GM08714 (cell line): ENCODE results near the gene DUSP5.

Source experiments
- H3K4me3 ChIP-seq: fragments of 200-500 bp; sonication (Bioruptor generic); 2 replicates; pipeline ENCODE4 v1.5.1; 2014; ENCODE audit warnings: mild to moderate bottlenecking, low read length, inconsistent platforms
- ZNF274 ChIP-seq: IDR thresholded peaks from 2 replicates; pipeline ENCODE4 v1.6.1; 2012; ENCODE audit warnings: mild to moderate bottlenecking, low read depth, low read length

DUSP5 gene

DNA sequence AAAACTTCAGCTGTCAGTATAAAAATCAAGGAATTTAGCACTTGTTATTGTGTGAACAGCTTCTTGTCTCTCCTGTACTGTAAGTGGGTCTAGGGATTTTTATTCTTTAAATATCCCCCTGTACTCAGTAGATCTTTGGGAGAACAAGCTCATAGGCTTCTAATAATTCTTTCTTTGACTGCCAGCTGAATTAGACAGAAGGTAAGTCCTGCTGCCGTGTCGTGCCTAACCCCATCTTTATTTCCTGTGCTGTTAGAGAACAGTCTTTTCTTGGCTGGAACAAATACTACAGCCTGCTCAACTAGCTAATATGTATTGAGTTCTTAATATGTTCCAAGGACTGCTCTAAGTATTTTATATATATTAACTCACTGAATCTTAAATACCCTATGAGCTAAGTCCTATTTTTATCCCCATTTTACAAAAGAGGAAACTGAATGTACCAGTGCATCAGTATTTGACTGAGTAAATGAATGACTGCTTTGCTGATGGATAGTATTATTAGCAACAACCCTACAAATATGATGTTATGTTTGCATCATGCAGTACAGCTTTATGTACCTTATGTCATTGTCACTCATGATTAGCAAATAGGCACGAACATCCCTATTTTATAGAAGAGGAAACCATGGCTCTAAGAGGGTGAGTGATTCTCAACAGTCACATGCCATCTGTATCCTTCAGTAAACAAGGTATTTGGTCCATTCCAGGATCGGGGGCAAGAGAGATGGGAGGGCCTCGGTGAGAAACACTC, 5.5 kb upstream of the DUSP5 start:
- TF ChIP-seq ZNF274, result no peak
- no peak overlapping the region for H3K4me3 ChIP-seq

DNA sequence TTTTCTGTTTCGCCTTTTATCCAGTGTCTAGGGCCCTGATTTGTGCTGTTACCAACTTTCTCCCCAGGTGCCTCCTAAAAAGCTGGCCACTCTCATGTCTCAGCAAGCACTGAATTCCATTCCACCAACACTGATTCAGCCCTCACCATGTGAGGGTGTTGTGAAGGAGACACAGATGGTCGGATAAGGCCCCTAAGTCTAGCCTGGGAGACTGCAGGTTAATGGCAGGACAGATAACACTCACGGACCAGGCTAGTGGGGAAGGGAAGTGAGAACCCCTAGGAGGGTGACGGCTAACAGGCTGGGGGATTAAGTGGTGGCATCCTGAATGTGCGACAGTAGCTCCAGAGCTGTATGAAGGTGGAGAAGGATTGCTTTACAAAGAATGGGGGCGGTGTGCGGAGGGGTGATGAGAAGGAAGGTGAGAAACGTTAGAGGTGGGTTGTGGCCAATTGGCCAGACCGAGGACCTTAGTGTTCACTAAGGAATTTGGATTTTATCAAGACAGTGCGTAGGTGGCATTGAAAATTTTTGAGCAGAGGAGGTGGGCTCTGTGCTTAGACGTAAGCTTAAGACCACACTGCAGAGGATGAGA, 3.8 kb upstream of the DUSP5 start:
- no peak overlapping the region for H3K4me3 ChIP-seq
- TF ChIP-seq ZNF274, result no peak

DNA sequence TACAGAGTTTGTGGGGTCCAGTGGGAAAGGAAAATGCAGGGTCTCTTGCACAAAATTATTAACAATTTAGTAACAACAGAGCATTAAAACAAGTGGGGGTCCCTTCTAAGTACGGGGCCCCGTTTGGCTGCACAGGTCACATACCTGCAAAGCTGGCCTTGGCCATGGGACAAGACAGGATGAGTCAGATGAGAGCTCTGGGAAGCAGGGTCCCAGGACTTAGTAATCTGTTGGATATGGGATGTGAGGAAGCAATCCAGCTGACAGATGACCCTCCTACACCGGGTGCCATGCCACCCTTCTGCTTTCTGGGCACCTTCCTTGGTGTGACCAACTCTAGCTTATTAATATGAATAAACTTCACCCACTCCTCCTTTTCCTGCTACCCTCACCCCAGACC, 3.2 kb upstream of the DUSP5 start:
- no peak for TF ChIP-seq ZNF274
- H3K4me3 ChIP-seq, result no peak overlapping the region

DNA sequence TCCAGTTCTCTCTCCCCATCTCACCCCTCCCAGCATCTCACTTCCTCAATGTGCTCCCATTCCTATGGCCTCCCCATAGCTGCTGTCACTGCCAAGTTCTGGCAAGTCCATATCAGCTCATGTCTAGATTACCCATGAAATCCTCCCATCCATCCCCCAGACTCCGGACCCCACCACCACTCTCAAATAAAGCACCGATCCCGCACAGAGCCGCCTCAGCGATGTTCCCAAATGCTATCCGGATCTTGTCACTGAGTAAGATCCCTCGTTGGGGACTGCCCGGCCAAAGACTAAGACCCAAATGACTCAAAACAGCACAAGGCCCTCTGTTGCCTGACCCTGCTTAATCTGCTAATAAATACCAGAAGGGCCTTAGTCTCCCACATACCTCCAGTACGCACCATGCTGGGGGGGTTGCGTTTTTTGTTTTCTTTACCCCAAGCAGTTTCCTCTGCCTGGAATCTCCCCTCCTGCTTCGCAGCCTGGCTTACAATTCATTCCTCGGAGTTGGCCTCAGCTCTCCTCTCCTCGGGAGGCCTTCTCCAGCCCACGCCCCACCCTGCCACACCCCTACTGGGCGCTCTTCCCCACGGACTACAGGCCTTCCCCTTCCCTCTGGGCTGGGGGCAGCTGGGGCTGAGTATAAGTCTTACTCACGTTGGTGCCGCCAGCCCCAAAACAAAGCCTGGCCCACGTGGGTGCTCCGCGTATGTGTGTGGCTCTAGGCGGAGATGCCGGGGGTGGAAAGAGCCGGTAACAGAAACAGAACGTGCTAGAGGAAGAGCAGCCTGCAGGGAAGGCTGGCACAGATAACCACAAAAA, 1.8 kb upstream of the DUSP5 start:
- H3K4me3 ChIP-seq, result peak overlapping the region; percentile 92; the same call in 1 of the 2 replicates
- TF ChIP-seq ZNF274, result no peak

DNA sequence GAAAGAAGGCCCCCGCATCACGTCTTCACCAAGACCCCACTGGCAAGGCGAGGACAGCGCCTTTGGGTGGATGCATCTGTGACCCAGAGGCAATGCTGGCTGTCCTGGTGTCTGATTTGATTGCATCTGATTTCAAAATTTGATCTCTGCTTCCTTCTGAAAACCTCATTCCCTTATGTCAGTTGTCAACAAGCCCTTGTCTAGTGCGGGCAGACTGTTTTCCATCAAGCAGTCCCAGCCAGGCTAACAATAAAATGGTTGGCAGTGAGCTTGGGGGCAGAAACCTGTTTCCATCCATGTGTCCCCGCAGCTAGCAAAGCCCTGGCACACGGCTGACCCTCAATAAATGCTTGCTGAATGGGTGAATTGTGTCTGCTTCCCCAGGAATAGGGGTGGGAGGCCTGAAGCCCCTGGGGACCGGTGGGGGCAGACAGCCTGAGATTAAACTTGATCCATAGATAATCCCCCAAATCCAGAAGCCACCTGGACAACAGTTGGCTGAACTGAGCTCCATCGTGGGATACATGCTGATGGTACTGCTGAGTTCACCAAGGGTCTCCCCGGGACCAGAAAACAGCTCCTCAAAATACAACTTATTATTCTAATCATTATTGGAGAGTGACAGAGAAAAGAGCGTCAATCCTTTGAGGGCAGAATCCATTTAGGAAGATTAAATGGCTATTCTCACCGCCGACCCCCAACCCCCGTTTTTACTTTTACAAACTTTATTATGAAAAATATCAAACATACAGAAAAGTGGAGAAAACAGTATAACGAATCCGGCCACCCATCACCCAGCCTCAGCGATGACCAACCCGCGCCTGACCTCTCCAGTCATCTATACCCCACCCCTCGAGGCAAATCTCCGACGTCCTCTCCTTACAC, 912 bp upstream of the DUSP5 start:
- TF ChIP-seq ZNF274, result no peak
- peak overlapping the region; percentile 92 for H3K4me3 ChIP-seq

DNA sequence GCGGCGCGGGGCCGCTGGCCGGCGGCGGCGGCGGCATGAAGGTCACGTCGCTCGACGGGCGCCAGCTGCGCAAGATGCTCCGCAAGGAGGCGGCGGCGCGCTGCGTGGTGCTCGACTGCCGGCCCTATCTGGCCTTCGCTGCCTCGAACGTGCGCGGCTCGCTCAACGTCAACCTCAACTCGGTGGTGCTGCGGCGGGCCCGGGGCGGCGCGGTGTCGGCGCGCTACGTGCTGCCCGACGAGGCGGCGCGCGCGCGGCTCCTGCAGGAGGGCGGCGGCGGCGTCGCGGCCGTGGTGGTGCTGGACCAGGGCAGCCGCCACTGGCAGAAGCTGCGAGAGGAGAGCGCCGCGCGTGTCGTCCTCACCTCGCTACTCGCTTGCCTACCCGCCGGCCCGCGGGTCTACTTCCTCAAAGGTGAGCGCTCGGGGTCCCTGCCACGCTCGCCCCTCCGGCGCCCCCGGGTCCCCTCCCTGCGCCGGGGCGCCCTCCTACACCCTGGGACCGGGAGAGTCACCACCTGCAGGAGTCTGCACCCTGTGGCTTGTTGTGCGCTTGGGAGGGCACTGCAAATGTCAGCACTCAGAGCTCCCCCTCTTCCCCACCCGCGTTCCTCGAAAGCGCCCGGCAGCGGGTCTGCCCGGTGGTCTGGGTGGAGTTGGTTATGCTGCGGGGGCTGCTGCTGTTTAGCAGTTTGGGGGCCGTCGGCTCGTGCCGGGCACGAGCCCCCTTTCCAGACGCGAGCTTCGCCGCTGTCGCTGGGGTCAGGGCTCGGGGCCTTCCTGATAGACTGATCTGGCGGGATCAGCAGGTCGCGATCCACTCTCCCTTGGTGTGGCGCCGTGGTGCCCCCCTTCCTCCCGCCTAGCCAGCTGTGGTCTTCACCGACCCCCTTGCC, 627 bp downstream of the DUSP5 start:
- H3K4me3 ChIP-seq, result peak overlapping the region; percentile 73
- no peak for TF ChIP-seq ZNF274

DNA sequence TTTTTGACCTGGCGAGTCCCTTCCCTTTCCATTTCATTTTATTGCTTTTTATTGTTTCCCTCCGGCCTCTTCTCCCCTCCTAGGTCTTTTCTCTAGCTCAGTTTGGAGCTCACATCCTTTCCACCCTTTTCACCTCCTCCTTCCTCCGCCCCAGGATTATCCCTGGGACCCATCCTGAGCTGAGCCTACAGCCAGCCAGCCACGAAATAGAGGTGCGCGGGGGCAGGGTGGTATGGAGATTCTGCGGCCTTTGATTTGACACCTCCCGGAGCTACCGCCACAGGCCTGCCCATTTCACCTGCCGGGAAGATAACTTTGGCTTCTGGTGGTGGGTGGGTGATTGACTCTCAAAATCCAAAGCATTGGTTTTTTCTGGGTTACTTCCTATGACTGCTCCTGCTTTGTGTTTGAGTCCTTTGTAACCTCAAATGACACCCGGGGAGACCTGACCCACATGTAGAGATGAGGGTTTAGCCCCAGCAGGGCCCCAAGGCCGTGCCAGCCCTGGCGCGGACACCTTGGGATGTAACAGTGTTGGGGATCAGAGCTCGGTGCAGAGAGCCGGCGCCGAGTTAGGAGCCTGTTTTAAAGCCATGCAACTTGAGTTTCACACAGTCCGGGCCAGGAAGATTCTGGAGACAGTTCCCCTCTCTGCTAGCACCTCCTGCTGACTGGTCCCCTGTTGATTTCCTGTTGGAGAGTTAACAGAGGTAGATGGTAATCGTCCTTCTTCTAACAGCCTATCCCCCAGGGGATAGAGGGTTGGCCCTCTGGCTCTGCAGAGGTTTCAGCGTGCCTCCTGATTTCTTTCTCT, 1.5 kb downstream of the DUSP5 start:
- H3K4me3 ChIP-seq, result peak overlapping the region; percentile 73
- TF ChIP-seq ZNF274, result no peak

DNA sequence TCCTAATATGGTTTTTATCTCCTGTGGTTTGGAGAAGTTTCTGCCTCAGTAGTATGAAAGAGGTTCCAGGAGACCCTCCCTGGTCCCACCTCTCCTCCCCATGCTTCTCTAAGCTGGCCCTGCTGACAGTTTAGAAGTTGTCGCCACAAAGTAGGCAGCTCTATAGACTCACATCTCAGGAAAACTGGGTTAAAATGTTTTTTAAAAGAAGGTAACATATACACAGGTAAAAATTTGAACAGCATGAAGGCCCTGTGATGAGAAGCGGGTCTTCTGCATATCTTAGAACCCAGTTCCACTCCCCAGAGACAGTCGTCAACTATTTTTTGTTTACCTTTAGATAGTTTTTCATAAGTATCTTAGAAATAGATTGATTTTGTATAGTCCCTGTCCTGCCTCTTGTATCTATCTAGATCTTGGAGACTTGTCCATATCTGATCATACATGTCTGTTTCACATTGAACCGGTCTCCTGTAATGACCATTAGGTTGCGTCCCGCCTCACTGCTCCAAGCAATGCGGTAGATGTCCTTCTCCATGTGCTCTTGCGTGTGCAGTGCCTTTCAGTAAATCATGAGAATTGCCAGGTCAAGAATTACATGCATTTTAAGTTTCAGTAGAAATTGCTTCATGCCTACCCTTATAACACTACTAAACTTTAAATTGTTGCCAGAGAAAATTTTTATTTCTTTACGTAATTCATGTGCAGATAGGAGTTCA, 2.2 kb downstream of the DUSP5 start:
- peak overlapping the region; percentile 73 for H3K4me3 ChIP-seq
- no peak for TF ChIP-seq ZNF274

DNA sequence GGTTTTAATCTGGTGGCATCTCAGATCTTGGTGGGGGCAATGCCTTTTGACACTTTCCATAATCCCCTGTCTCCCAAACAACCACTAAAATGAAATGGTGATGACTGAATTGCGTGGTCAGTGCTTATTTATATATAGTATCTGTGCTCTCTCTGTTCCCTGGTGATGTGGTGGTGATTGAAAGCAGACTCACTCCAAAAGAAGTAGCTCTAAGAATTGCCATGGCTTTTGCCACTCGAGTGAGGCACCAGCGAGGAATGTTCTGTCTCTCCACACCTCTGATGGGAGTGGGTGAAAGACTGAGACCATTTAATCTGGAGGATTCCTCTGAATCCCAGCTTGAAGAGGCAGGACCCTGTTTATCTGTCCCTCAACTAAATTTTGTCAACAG, 2.8 kb downstream of the DUSP5 start:
- H3K4me3 ChIP-seq, result peak overlapping the region; percentile 73
- no peak for TF ChIP-seq ZNF274

DNA sequence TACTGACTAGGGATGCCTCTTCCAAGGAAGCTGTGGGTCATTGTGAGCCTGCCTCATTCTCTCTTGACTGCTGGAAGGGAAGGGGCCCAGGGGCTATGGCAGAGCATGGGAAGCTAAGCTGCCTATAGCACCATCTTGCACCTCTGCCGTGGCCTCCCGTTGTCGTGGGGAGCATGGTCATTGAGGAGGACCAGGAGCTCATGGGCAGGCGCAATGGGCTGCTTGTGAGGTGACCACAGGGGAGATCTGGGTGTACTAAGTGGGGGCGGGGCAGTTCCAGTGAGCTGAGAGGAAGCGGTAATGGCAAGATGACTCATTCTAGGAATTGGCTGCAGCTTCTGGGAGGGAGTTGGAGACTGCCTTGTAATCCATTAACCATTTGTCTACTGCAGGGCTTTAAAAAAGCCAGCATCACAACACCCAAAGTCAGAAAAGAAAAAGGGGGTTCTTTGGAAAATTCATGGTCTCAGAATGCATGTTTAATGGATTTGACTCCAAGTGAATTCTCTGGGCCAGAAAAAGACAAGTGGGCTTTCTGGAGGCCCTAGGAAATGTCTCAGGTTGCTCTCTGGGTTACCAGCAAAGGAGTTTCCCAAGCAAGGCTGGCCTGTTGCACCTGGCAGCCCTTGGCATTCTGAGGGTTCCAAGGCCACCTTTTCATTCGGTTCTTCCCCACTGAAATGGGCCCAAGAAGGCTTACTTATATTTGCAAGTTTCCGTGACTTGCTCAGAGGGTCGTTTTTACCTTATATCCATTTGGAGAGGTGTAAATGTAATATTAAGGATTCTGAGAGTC, 3.6 kb downstream of the DUSP5 start:
- no peak for TF ChIP-seq ZNF274

DNA sequence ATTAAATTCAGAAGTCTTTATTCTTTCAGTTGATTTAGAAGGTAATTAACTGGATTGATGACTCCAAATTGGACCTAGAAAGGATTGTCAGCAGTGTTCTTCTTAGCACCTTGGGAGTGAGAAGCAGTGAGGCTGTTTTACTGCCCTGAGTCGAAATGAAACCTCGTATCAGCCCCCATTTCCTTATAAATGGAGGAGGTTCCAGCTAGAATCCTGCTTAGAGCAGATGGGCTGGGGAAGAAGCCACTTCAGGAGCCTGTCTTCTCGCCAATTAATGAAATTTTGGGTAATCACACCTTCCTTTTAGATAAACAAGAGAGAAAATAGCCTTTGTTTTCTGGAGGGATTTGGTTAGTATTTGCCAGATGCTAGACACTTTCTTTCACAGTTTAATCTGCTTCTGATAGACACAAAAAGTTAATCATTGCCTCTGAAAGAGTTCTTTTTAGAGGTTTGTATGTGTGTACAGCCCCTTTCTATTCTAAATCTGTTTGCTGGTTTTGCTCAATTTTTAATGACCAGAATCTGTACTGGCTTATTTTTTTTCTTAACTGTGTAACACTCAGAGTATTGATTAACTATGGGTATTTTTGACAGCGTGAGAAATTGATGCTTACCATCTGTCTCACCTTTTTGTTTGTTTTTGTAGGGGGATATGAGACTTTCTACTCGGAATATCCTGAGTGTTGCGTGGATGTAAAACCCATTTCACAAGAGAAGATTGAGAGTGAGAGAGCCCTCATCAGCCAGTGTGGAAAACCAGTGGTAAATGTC, 4.6 kb downstream of the DUSP5 start:
- H3K4me3 ChIP-seq, result peak overlapping the region; percentile 73
- no peak for TF ChIP-seq ZNF274

More for the DNA sequence above, 3.6 kb downstream of the DUSP5 start:
- H3K4me3 ChIP-seq, result peak overlapping the region; percentile 73
